ENCODE measurements around the gene PRKCH. TPM values are rescaled to one million over a fixed set of nuclear protein-coding genes. Genes with fewer than 3 reads are reported as not detected.

Gene PRKCH
- total RNA-seq, 2 donors from 2014 or later = 24.6 to 73.6 TPM

GRCh38 chr14:61388173-61388975, 67.0 kb downstream of the PRKCH start:
- Histone ChIP-seq H3K27me3 (replicated peaks; ENCODE audit: insufficient read depth) (no peaks in the 10 kb centered on the region), H3K9me3 (no peaks in the 10 kb centered on the region), H3K27ac (no peak overlapping the region), H3K36me3 (no peaks in the 10 kb centered on the region), H3K4me3 (no peak overlapping the region), H3K4me1 (ENCODE audit: control insufficient read depth in 1 of 2, low read depth in 2 of 2) (no peaks in the 10 kb centered on the region)
- DNase-seq (ENCODE audit: low spot score) (no peak), ATAC-seq (ENCODE audit: insufficient number of reproducible peaks, low FRiP score, low read depth) (no peak)
- TF ChIP-seq, protein P1, sequence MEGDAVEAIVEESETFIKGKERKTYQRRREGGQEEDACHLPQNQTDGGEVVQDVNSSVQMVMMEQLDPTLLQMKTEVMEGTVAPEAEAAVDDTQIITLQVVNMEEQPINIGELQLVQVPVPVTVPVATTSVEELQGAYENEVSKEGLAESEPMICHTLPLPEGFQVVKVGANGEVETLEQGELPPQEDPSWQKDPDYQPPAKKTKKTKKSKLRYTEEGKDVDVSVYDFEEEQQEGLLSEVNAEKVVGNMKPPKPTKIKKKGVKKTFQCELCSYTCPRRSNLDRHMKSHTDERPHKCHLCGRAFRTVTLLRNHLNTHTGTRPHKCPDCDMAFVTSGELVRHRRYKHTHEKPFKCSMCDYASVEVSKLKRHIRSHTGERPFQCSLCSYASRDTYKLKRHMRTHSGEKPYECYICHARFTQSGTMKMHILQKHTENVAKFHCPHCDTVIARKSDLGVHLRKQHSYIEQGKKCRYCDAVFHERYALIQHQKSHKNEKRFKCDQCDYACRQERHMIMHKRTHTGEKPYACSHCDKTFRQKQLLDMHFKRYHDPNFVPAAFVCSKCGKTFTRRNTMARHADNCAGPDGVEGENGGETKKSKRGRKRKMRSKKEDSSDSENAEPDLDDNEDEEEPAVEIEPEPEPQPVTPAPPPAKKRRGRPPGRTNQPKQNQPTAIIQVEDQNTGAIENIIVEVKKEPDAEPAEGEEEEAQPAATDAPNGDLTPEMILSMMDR (IDR thresholded peaks at IDR 0.05) = no peak

DNA sequence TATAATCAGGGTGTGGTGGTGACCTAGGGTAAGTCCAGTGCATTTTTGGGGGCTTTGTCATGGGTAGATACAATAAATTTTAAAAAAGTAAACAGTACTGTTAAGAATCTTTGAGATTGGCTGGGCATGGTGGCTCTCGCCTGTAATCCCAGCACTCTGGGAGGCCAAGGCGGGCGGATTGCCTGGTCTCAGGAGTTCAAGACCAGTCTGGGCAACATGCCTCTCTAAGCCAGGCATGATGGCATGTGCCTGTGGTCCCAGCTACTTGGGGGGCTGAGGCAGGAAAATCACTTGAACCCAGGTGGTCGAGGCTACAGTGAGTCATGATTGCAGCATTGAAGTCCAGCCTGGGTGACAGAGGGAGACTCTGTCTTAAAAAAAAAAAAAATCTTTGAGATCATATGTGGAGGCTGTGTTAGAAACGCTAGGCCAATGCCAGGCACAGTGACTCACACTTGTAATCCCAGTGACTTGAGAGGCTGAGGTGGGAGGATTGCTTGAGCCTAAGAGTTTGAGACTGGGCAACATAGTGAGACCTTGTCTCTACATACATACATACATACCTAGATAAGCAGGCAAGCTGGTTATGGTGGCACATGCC, 67.7 kb downstream of the PRKCH start:
- DNase-seq (ENCODE audit: low spot score) (no peak), ATAC-seq (ENCODE audit: insufficient number of reproducible peaks, low FRiP score, low read depth) (no peak)
- no peaks in the 10 kb centered on the region for H3K36me3 ChIP-seq
- H3K9me3 ChIP-seq = no peaks in the 10 kb centered on the region
- no peaks in the 10 kb centered on the region for H3K27me3 ChIP-seq (replicated peaks; ENCODE audit: insufficient read depth)
- H3K4me3 ChIP-seq = no peak overlapping the region
- no peaks in the 10 kb centered on the region for H3K4me1 ChIP-seq (ENCODE audit: control insufficient read depth in 1 of 2, low read depth in 2 of 2)
- TF ChIP-seq, protein P1 (IDR thresholded peaks at IDR 0.05) = no peak
- no peak overlapping the region for H3K27ac ChIP-seq

DNA sequence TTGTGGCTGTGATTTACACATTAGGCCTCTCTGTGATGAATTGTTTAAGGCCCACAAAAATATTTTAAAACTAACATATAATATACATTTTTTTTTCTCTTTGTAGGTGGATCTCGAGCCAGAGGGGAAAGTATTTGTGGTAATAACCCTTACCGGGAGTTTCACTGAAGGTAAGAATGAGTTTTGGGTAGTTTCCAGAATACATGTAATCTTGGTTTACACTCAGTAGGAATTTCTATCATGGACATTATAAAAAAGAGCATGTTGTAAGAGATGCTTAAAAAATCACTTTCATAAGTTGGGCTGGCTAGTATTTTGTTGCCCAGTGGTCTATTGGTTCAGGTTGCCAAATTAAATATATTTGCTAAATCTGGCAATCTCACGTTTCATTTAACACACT, 69.7 kb downstream of the PRKCH start:
- ATAC-seq (ENCODE audit: insufficient number of reproducible peaks, low FRiP score, low read depth) (no peak), DNase-seq (ENCODE audit: low spot score) (no peak)
- Histone ChIP-seq H3K27me3 (replicated peaks; ENCODE audit: insufficient read depth) (no peaks in the 10 kb centered on the region), H3K36me3 (no peaks in the 10 kb centered on the region), H3K9me3 (no peaks in the 10 kb centered on the region), H3K4me1 (ENCODE audit: control insufficient read depth in 1 of 2, low read depth in 2 of 2) (no peaks in the 10 kb centered on the region), H3K27ac (no peak overlapping the region), H3K4me3 (no peak overlapping the region)
- TF ChIP-seq, protein P1 (IDR thresholded peaks at IDR 0.05) = no peak

DNA sequence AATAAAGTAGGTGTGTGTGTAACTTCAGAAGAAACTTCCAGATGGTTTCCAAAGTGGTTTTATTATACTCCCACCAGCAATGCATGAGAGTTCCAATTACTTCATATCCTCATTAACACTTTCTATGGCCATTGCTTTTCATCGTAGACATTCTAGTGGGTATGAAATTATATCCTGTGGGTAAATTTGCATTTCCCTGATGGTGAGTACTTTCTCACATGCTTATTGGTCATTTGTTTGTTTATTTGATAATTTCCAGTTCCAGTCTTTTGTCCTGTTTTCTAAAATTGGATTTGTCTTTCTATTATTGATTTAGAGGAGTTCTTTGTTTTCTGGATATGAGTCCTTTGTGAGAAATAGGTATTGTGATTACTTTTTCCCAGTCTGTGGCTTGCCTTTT, 70.9 kb downstream of the PRKCH start:
- ATAC-seq (ENCODE audit: insufficient number of reproducible peaks, low FRiP score, low read depth) (no peak), DNase-seq (ENCODE audit: low spot score) (no peak)
- no peaks in the 10 kb centered on the region for H3K4me1 ChIP-seq (ENCODE audit: control insufficient read depth in 1 of 2, low read depth in 2 of 2)
- H3K9me3 ChIP-seq = no peaks in the 10 kb centered on the region
- no peak overlapping the region for H3K27ac ChIP-seq
- H3K36me3 ChIP-seq = no peaks in the 10 kb centered on the region
- TF ChIP-seq, protein P1 (IDR thresholded peaks at IDR 0.05) = no peak
- no peaks in the 10 kb centered on the region for H3K27me3 ChIP-seq (replicated peaks; ENCODE audit: insufficient read depth)
- no peak overlapping the region for H3K4me3 ChIP-seq

- Histone ChIP-seq H3K9me3 (no peaks in the 10 kb centered on the region), H3K27me3 (replicated peaks; ENCODE audit: insufficient read depth) (no peaks in the 10 kb centered on the region), H3K4me3 (no peak overlapping the region), H3K4me1 (ENCODE audit: control insufficient read depth in 1 of 2, low read depth in 2 of 2) (no peaks in the 10 kb centered on the region), H3K27ac (no peak overlapping the region), H3K36me3 (no peaks in the 10 kb centered on the region)
- TF ChIP-seq, protein P1 (IDR thresholded peaks at IDR 0.05) = no peak
- ATAC-seq (ENCODE audit: insufficient number of reproducible peaks, low FRiP score, low read depth) = no peak
- no peak for DNase-seq (ENCODE audit: low spot score)
Measured at GRCh38 chr14:61394542-61394941, 73.2 kb downstream of the PRKCH start.

Measured in thoracic aorta (tissue), 2 donors.